ENCODE data around the gene TFEB. TPM values are rescaled to one million over a fixed set of nuclear protein-coding genes. Genes with fewer than 3 reads are reported as not detected.

TFEB gene
- total RNA-seq, 4 donors from 2014 or later = 17.6 to 47.9 (median 22.9) TPM

- DNase-seq = no peak
- TF ChIP-seq POLR2A (IDR thresholded peaks at IDR 0.05) (no peak), CTCF (IDR thresholded peaks at IDR 0.05) (no peak)
- Histone ChIP-seq H3K4me3 (no peak overlapping the region), H3K9me3 (no peaks in the 10 kb centered on the region), H3K27ac (no peak overlapping the region), H3K4me1 (no peaks in the 10 kb centered on the region), H3K36me3 (no peaks in the 10 kb centered on the region), H3K27me3 (no peaks in the 10 kb centered on the region)
These were observed 20.5 kb upstream of the TFEB start for GRCh38 chr6:41755895-41756294.

- H3K4me1 ChIP-seq = no peaks in the 10 kb centered on the region
- no peak for DNase-seq
- H3K9me3 ChIP-seq = no peaks in the 10 kb centered on the region
- no peaks in the 10 kb centered on the region for H3K36me3 ChIP-seq
- TF ChIP-seq POLR2A (IDR thresholded peaks at IDR 0.05) (no peak), CTCF (IDR thresholded peaks at IDR 0.05) (no peak)
- H3K27me3 ChIP-seq = no peaks in the 10 kb centered on the region
- H3K27ac ChIP-seq = no peak overlapping the region
- H3K4me3 ChIP-seq = no peak overlapping the region
These were observed 15.0 kb upstream of the TFEB start for GRCh38 chr6:41750374-41750773.

GRCh38 chr6:41748542-41748941 is 13.1 kb upstream of the TFEB start:
- DNase-seq = no peak
- H3K9me3 ChIP-seq = no peaks in the 10 kb centered on the region
- H3K27ac ChIP-seq = no peak overlapping the region
- no peaks in the 10 kb centered on the region for H3K36me3 ChIP-seq
- no peak overlapping the region for H3K4me3 ChIP-seq
- TF ChIP-seq CTCF (IDR thresholded peaks at IDR 0.05) (no peak), POLR2A (IDR thresholded peaks at IDR 0.05) (no peak)
- no peaks in the 10 kb centered on the region for H3K4me1 ChIP-seq
- no peaks in the 10 kb centered on the region for H3K27me3 ChIP-seq

GRCh38 chr6:41748102-41748477 is 12.7 kb upstream of the TFEB start:
- H3K36me3 ChIP-seq = no peaks in the 10 kb centered on the region
- H3K27ac ChIP-seq = no peak overlapping the region
- TF ChIP-seq POLR2A (IDR thresholded peaks at IDR 0.05) = no peak
- no peak for TF ChIP-seq CTCF (IDR thresholded peaks at IDR 0.05)
- no peak overlapping the region for H3K4me3 ChIP-seq
- no peaks in the 10 kb centered on the region for H3K4me1 ChIP-seq
- H3K27me3 ChIP-seq = no peaks in the 10 kb centered on the region
- DNase-seq = no peak
- H3K9me3 ChIP-seq = no peaks in the 10 kb centered on the region

GRCh38 chr6:41747256-41748101 is 12.1 kb upstream of the TFEB start, which contains the start of gene PGC:
PGC (minus strand) TSS chr6:41747397; CDS start chr6:41747334, 63 bp downstream.
- Histone ChIP-seq H3K4me3 (no peak within 1 kb of the TSS), H3K4me1 (no peaks in the 10 kb centered on the region), H3K27me3 (no peaks in the 10 kb centered on the region), H3K9me3 (no peaks in the 10 kb centered on the region), H3K27ac (no peak within 1 kb of the TSS), H3K36me3 (no peaks in the 10 kb centered on the region)
- TF ChIP-seq CTCF (IDR thresholded peaks at IDR 0.05) (no peak), POLR2A (IDR thresholded peaks at IDR 0.05) (no peak)
- DNase-seq = no peak

Measured in Peyer's patch (tissue), 4 donors.